CD4-positive, alpha-beta T cell treated with Interferon gamma for 1 hour (primary cell): ENCODE measurements around the gene NINJ2.
"Not testable (repeated sequence)": the region's sequence is repeated elsewhere in the genome, so short reads cannot be mapped to it uniquely, and the experiment has no call there.

Experiments used
- DNase-seq: peaks from one replicate; pipeline ENCODE4 v3.0.0-alpha.2; 2020

NINJ2 gene

GRCh38 chr12:639988-640387 lies 23.3 kb downstream of the NINJ2 start:
- DNase-seq = no peak

GRCh38 chr12:639566-639965 lies 23.7 kb downstream of the NINJ2 start:
- no peak for DNase-seq

- DNase-seq = no peak
Observed at GRCh38 chr12:638953-639557, 24.2 kb downstream of the NINJ2 start.

DNA sequence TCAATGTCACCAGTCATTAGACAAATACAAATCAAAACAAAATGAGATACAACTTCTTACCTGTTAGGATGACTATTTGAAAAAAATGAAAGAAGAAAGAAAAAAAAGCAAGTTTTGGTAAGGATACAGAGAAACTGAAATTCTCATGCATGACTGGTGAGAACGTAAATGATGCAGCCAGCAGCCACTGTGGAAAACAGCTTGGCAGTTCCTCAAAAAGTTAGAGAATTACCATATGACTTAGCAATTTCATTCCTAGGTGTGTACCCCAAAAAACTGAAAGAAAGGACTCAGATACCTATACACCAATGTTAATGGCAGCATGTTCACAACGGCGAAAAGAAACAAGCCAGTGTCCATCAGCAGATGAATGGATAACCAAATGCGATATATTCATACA lies 26.6 kb downstream of the NINJ2 start:
- no peak for DNase-seq

DNA sequence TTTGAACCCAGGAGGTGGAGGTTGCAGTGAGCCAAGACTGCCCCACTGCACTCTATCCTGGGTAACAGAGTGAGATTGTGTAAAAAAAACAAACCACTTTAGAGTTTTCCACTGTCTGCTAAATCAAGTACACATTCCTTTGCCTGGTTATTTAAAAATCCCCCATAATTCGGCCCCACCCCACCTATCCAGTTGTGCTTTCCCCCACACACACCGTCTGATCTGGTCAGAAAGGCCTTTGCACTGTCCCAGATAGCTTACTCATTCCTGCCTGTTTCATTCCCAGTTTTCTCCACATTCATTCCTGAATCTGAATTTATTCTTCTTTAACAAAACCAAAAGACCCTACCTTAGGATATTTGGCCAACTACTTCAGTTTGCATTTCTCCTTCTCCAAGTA lies 29.5 kb downstream of the NINJ2 start:
- DNase-seq = no peak

- DNase-seq = no peak
Observed at GRCh38 chr12:632102-632696, 31.0 kb downstream of the NINJ2 start.

GRCh38 chr12:630656-631632 lies 32.3 kb downstream of the NINJ2 start:
- DNase-seq = no peak

GRCh38 chr12:628742-629078 lies 34.5 kb downstream of the NINJ2 start:
- not testable (repeated sequence) for DNase-seq

GRCh38 chr12:627863-628741 lies 35.1 kb downstream of the NINJ2 start:
- DNase-seq = no peak

GRCh38 chr12:627285-627684 lies 36.0 kb downstream of the NINJ2 start:
- DNase-seq = no peak

- DNase-seq = no peak
Observed at GRCh38 chr12:625998-626397, 37.2 kb downstream of the NINJ2 start.

DNA sequence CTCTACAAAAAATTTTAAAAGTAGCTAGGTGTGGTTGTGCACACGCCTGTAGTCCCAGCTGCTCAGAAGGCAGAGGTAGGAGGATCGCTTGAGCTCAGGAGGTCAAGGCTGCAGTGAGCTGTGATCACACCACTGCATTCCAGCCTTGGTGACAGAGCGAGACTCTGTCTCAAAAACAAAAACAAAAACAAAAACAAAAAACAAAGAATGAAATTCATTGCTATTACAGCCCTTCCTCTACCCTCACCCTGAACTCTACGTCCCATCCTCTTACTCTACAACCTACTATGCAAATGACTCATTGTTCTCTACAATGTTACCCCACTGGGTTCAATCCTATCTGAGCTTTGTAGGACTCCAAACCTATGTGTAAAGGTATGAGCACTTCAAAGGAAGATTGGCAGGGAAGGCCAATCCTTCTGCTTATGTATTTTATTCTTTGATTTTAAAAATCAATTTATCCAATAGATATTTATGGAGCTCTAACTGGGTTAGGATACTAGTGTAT lies 39.3 kb downstream of the NINJ2 start:
- DNase-seq = no peak

- DNase-seq = no peak
Observed at GRCh38 chr12:623172-623864, 39.9 kb downstream of the NINJ2 start.

DNA sequence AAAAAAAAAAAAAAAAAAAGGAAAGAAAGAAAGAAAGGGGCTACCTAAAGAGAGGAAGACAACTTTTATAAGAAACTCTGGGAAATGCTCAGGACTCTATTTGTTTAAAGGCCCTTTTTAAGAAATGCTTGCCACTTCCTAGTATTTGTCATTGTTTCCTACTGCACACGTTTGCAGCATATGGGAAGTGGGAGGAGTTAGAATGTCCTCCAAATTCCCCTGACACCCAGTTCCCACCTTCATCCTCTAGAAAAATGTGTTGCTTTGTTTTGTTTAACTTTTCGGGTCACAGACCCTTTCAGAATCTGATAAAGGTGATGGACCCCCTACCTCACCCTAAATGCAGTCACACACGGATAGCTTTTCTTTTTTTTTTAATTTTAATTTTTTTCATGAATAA lies 40.8 kb downstream of the NINJ2 start:
- DNase-seq = no peak

GRCh38 chr12:619346-619745 lies 43.9 kb downstream of the NINJ2 start:
- DNase-seq = no peak

DNA sequence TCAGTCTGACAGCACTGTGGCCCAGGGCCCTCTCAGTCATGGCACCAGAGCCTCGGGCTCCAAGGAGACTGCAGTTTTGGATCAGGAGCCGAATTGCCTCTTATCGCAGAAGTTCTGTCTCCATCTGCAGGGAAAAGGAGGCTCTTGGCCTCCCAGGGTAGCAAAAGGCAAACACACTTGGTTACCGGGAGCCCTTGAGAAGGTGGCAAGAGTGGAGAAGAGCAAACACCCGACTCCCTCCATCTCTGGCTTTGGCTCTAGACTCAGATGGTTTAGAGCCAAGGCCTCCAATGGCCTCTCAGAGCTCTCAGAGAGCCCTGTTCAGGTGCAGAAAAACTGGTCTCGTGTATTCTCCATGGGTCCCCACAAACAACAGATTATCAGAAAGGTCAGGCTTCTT lies 44.6 kb downstream of the NINJ2 start:
- no peak for DNase-seq

GRCh38 chr12:617304-617915 lies 45.8 kb downstream of the NINJ2 start:
- peak; percentile 36 for DNase-seq

- DNase-seq = no peak
Observed at GRCh38 chr12:615620-616019, 47.6 kb downstream of the NINJ2 start.

GRCh38 chr12:614411-614970 lies 48.8 kb downstream of the NINJ2 start:
- DNase-seq = peak; percentile 46

- no peak for DNase-seq
Observed at GRCh38 chr12:613996-614395, 49.2 kb downstream of the NINJ2 start.

- DNase-seq = no peak
Observed at GRCh38 chr12:612886-613285, 50.4 kb downstream of the NINJ2 start.
